ENCODE data around the gene OPA3.
A peak's percentile ranks its signal among the peaks of the same experiment; 100 is the strongest.

The OPA3 gene

DNA sequence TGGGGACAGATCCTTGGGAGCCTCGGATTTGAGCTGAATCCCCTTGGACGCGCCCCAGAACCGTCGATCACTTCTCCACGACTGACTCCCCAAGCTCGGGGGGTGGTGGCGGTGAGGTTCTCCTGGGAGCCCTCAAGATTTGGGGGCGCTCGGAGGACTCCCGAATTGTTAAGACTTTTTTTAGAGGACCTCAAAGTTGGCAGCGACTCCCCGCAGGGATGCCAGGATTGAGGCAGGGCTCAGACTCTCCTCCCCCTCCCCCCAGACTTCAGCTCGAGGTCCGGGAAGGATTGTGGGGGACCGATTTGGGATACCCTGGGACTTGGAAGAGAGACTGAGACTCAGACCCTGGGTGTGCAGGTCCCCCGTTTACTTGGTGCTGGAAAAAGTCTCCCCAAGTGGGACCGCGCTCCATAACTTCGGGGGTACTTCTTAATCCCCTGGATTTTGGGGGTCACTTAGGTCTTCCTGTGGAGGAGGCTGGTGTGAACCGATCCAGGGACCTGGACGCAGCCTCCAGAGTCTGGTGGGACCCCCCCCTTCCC lies 76.7 kb downstream of the OPA3 start:
- in situ Hi-C loops (cut with MboI; ENCODE audit: low sequenced_read_pairs, unreplicated experiment): no loop called here
- DNase-seq (ENCODE audit: low spot score): no peak
- TF ChIP-seq, protein P1, sequence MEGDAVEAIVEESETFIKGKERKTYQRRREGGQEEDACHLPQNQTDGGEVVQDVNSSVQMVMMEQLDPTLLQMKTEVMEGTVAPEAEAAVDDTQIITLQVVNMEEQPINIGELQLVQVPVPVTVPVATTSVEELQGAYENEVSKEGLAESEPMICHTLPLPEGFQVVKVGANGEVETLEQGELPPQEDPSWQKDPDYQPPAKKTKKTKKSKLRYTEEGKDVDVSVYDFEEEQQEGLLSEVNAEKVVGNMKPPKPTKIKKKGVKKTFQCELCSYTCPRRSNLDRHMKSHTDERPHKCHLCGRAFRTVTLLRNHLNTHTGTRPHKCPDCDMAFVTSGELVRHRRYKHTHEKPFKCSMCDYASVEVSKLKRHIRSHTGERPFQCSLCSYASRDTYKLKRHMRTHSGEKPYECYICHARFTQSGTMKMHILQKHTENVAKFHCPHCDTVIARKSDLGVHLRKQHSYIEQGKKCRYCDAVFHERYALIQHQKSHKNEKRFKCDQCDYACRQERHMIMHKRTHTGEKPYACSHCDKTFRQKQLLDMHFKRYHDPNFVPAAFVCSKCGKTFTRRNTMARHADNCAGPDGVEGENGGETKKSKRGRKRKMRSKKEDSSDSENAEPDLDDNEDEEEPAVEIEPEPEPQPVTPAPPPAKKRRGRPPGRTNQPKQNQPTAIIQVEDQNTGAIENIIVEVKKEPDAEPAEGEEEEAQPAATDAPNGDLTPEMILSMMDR (IDR thresholded peaks at IDR 0.05; ENCODE audit: borderline replicate concordance, control extremely low read depth, extremely low read depth, insufficient read depth, missing control alignments): no peak

DNA sequence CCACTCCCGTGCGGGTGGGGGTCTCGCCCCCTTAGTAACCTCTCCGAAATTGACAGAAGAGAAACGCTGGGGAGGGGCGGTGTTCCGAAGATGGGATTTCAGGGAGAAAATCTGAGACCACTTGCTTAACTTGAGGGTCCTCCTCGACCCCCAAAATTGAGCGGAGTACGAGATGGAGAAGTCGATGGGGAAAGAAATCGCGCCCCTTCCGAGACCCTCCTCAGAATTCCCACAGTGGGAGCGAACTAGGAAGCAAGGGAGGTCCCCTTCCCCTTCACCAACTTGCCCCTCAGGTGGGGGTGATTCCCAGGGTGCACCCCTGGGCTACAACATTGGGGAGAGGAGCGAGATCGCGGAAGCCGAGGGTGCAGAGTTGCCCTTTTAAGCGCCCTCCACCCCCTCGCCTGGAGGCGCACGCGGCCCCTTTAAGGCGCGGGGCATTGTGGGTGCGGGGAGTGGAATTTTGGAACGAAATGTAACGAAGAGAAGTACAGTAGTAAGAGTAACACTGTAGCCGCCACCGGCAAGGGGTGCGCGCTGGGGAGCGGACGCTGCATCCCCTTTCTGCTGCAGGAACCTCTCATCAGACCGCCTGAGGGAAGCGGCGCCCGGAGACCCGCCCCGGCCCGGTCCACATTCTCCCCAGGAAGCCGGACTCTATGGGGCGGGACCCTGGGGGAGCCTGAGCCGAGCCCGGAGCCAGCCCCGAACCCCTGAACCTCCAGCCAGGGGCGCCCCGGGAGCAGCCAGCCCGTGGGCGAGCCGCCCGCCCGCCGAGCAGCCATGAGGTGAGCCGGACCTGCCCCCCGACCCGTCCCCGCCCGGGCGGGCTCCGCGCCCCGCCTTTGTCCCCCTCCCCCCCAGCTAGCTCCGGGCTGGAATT lies 77.4 kb downstream of the OPA3 start, which contains the start of gene VASP:
TSS of gene VASP (plus strand) at position 491 of the 883 bp plus-strand sequence. CDS start at position 784, 293 bp downstream.
- TF ChIP-seq, protein P1 (IDR thresholded peaks at IDR 0.05; ENCODE audit: borderline replicate concordance, control extremely low read depth, extremely low read depth, insufficient read depth, missing control alignments): no peak
- DNase-seq (ENCODE audit: low spot score): peak; percentile 87
- in situ Hi-C loops (cut with MboI; ENCODE audit: low sequenced_read_pairs, unreplicated experiment): no loop called here

GRCh38 chr19:45506246-45506988 lies 78.2 kb downstream of the OPA3 start:
- peak; percentile 93 for DNase-seq (ENCODE audit: low spot score)
- in situ Hi-C loops (cut with MboI; ENCODE audit: low sequenced_read_pairs, unreplicated experiment): no loop called here
- TF ChIP-seq, protein P1 (IDR thresholded peaks at IDR 0.05; ENCODE audit: borderline replicate concordance, control extremely low read depth, extremely low read depth, insufficient read depth, missing control alignments): peak; percentile 82

GRCh38 chr19:45505996-45506245 lies 78.7 kb downstream of the OPA3 start:
- TF ChIP-seq, protein P1 (IDR thresholded peaks at IDR 0.05; ENCODE audit: borderline replicate concordance, control extremely low read depth, extremely low read depth, insufficient read depth, missing control alignments): no peak
- DNase-seq (ENCODE audit: low spot score): no peak
- in situ Hi-C loops (cut with MboI; ENCODE audit: low sequenced_read_pairs, unreplicated experiment): no loop called here

DNA sequence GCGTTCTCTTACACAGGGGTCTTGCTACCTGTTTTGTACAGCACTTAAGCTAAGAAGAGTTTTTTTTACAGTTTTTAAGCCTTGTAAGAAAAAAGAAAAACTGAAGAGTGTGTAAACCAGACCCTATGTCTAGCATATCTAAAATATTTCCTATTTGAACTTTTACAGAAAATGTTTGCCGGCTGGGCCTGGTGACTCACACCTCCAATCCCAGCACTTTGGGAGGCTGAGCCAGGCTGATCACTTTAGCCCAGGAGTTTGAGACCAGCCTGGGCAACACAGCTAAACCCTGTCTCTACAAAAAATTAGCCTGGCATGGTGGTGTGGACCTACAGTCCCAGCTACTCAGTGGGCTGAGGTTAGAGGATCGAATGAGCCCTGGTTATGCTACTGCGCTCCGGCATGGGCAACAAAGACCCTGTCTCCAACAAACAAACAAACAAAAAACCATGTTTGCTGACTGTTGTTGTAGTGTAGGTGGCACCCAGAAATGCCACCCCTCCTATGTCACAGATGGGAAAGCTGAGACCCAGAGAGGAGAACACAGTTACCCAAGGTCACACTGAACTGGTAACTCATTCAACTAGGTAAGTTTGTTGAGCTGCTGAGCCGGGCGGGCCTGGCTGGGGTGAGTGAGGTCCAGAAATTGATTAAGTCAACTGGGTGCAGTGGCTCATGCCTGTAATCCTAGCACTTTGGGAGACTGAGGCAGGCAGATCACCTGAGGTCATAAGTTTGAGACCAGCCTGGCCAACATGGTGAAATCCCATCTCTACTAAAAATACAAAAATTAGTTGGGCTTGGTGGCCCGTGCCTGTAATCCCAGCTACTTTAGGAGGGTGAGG lies 79.2 kb downstream of the OPA3 start:
- DNase-seq (ENCODE audit: low spot score): no peak
- in situ Hi-C loops (cut with MboI; ENCODE audit: low sequenced_read_pairs, unreplicated experiment): no loop called here
- TF ChIP-seq, protein P1 (IDR thresholded peaks at IDR 0.05; ENCODE audit: borderline replicate concordance, control extremely low read depth, extremely low read depth, insufficient read depth, missing control alignments): no peak

DNA sequence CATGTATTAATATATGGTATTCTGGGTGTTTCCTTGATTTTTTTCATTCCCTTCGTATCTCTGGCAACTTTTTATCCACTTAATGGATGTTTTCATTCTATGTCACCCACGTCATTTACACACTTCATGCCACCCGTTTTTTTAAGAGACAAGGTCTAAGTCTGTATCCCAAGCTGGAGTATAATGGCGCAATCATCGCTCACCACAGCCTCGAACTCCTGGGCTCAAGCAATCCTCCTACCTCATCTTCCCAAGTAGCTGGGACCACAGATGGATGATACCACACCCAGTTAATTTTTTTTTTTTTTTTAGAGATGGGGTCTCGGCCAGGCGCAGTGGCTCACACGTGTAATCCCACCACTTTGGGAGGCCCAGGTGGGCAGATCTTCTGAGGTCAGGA lies 80.7 kb downstream of the OPA3 start:
- no peak for DNase-seq (ENCODE audit: low spot score)
- in situ Hi-C loops (cut with MboI; ENCODE audit: low sequenced_read_pairs, unreplicated experiment): no loop called here
- TF ChIP-seq, protein P1 (IDR thresholded peaks at IDR 0.05; ENCODE audit: borderline replicate concordance, control extremely low read depth, extremely low read depth, insufficient read depth, missing control alignments): no peak
